HEK293T (cell line): ENCODE results near the gene SPX.
A peak's percentile ranks its signal among the peaks of the same experiment; 100 is the strongest.

Source experiments
- CTCF ChIA-PET: fragments of 350-600 bp; formaldehyde crosslinking; extraction: SDS; loops from one replicate; lab custom pipeline; 2021; ENCODE audit warnings: antibody characterized with exemption, inconsistent platforms; lab: Yijun Ruan, JAX
- POLR2A ChIA-PET: fragments of 350-600 bp; formaldehyde crosslinking; extraction: SDS; loops from one replicate; lab custom pipeline; 2020; ENCODE audit warnings: antibody characterized with exemption, inconsistent platforms; lab: Yijun Ruan, JAX
- DNase-seq: peaks from one replicate; pipeline ENCODE4 v3.0.0; 2012; ENCODE audit warnings: mixed read lengths; ENCODE audit errors: extremely low spot score
- ARNT ChIP-seq: fragments of 450-650 bp; IDR thresholded peaks from 2 replicates; pipeline ENCODE4 v1.6.1; 2017; ENCODE audit warnings: mild to moderate bottlenecking
- BHLHE40 ChIP-seq: fragments of 450-650 bp; IDR thresholded peaks from 2 replicates; pipeline ENCODE4 v1.6.1; 2016; ENCODE audit warnings: mild to moderate bottlenecking, moderate library complexity, borderline replicate concordance
- CTBP1 ChIP-seq: fragments of 450-650 bp; IDR thresholded peaks from 2 replicates; pipeline ENCODE4 v1.6.1; 2016; ENCODE audit warnings: borderline replicate concordance
- ELF4 ChIP-seq: fragments of 450-650 bp; IDR thresholded peaks from 2 replicates; pipeline ENCODE4 v1.6.1; 2017; ENCODE audit warnings: antibody characterized with exemption
- FOXA1 ChIP-seq: fragments of 450-650 bp; IDR thresholded peaks from 2 replicates; pipeline ENCODE4 v1.6.1; 2016; ENCODE audit warnings: mild to moderate bottlenecking
- FOXK2 ChIP-seq: fragments of 450-650 bp; IDR thresholded peaks from 2 replicates; pipeline ENCODE4 v1.6.1; 2016; ENCODE audit warnings: mild to moderate bottlenecking
- FOXM1 ChIP-seq: fragments of 450-650 bp; IDR thresholded peaks from 2 replicates; pipeline ENCODE4 v1.6.1; 2017; ENCODE audit warnings: mild to moderate bottlenecking, borderline replicate concordance
- HDGF ChIP-seq: fragments of 450-650 bp; IDR thresholded peaks from 2 replicates; pipeline ENCODE4 v1.6.1; 2017; ENCODE audit warnings: antibody characterized with exemption, borderline replicate concordance
- L3MBTL2 ChIP-seq: fragments of 450-650 bp; conservative IDR thresholded peaks from 2 replicates; pipeline ENCODE4 v1.6.1; 2016; ENCODE audit warnings: mild to moderate bottlenecking
- LEF1 ChIP-seq: fragments of 450-650 bp; IDR thresholded peaks from 2 replicates; pipeline ENCODE4 v1.6.1; 2017; ENCODE audit warnings: mild to moderate bottlenecking, borderline replicate concordance
- NFRKB ChIP-seq: fragments of 450-650 bp; IDR thresholded peaks from 2 replicates; pipeline ENCODE4 v1.6.1; 2016; ENCODE audit warnings: mild to moderate bottlenecking, moderate library complexity
- SP1 ChIP-seq: fragments of 450-650 bp; IDR thresholded peaks from 2 replicates; pipeline ENCODE4 v1.6.1; 2017
- SUZ12 ChIP-seq: fragments of 450-650 bp; IDR thresholded peaks from 2 replicates; pipeline ENCODE4 v1.6.1; 2016; ENCODE audit warnings: mild to moderate bottlenecking
- TARDBP ChIP-seq: fragments of 450-650 bp; IDR thresholded peaks from 2 replicates; pipeline ENCODE4 v1.6.1; 2016
- ZNF384 ChIP-seq: fragments of 450-650 bp; IDR thresholded peaks from 2 replicates; pipeline ENCODE4 v1.6.1; 2016
- TF ChIP-seq, protein P1 (sequence below): fragments of 450-650 bp; IDR thresholded peaks from 2 replicates; pipeline ENCODE4 v1.6.1; 2016

SPX gene

GRCh38 chr12:21523148-21523547, 2.9 kb upstream of the SPX start:
- DNase-seq, result no peak
- TF ChIP-seq BHLHE40 (no peak), L3MBTL2 (no peak), TARDBP (no peak), ZNF384 (no peak), LEF1 (no peak), ELF4 (no peak), HDGF (no peak), CTBP1 (no peak), FOXK2 (no peak)
- TF ChIP-seq, protein P1, sequence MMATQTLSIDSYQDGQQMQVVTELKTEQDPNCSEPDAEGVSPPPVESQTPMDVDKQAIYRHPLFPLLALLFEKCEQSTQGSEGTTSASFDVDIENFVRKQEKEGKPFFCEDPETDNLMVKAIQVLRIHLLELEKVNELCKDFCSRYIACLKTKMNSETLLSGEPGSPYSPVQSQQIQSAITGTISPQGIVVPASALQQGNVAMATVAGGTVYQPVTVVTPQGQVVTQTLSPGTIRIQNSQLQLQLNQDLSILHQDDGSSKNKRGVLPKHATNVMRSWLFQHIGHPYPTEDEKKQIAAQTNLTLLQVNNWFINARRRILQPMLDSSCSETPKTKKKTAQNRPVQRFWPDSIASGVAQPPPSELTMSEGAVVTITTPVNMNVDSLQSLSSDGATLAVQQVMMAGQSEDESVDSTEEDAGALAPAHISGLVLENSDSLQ, result no peak
- CTCF ChIA-PET, result no interaction called here
- POLR2A ChIA-PET, result no interaction called here

DNA sequence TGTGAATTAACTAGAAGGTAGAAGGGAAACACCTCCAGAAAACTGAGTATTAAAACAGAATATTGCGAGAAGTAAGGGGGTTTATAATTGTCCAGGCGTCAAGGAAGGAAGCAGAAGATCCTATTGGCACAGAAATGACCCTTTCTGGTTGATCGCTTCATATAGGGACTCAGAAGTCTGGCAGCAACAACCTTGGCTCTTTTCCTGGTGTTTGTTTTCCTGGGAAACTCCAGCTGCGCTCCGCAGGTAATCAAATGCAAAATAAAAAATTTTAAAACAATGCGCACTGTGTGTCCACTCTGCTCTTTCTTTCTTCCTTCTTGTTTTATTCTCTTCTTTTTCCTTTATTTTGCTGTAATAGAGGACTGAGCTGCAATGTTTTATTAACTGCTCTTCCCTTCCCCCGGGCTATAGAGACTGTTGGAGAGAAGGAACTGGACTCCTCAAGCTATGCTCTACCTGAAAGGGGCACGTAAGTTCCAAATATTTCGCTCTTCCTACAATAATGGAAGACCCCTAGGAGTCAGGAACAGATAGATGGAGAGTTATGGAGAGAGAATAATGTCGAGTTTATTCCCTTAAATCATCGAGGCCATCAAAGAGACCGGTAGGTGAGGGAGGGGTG, 737 bp downstream of the SPX start:
- DNase-seq, result no peak
- POLR2A ChIA-PET, result interaction anchor here (1.5 to 5.9 kb wide), 4 partner anchors 21 to 130 kb away, joined by 3 to 28 read pairs (median 9); partner anchors contain the start of genes GOLT1B, LDHB, PYROXD1 and RECQL
- CTCF ChIA-PET, result interaction anchor here (0.6 to 1.1 kb wide), 2 partner anchors 10 to 137 kb away, joined by 3 to 4 read pairs; no protein-coding TSS in a partner anchor
- TF ChIP-seq CTBP1 (no peak), ARNT (no peak), FOXA1 (no peak), NFRKB (no peak), SP1 (no peak), LEF1 (no peak), SUZ12 (no peak), HDGF (no peak), L3MBTL2 (no peak), ELF4 (no peak), TARDBP (no peak), ZNF384 (no peak), BHLHE40 (no peak), FOXK2 (no peak), FOXM1 (no peak)
- TF ChIP-seq, protein P1, result no peak

GRCh38 chr12:21527451-21528180, 1.5 kb downstream of the SPX start:
- DNase-seq, result peak; percentile 60
- no peak for TF ChIP-seq BHLHE40
- no peak for TF ChIP-seq LEF1
- TF ChIP-seq FOXA1, result no peak
- TF ChIP-seq TARDBP, result no peak
- no peak for TF ChIP-seq SP1
- no peak for TF ChIP-seq ELF4
- no peak for TF ChIP-seq CTBP1
- ChIA-PET CTCF (interaction anchor here (1.1 kb wide), 1 partner anchor 11 kb away, joined by 4 read pairs; no protein-coding TSS in a partner anchor), POLR2A (interaction anchor here (1.5 to 5.9 kb wide), 4 partner anchors 22 to 130 kb away, joined by 3 to 28 read pairs (median 9); partner anchors contain the start of genes GOLT1B, LDHB, PYROXD1 and RECQL)

DNA sequence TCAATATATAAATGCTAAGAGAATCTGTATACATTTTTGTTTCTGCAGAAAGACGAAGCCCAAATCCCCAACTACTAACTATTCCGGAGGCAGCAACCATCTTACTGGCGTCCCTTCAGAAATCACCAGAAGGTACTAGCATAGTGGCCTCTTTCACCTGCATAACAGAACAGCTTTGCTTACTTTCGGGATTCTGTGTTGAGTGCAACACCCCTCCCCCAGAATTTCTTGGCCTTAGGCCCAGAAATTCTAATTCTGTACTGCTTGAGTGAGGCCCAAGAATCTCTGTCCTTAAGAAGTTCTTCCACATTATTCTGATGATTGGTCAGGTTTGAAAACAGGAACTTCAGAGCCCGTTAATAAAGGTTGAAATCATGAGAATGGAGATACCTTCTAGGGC, 2.9 kb downstream of the SPX start:
- DNase-seq, result no peak
- ChIA-PET CTCF (no interaction called here), POLR2A (interaction anchor here (5.9 kb wide), 1 partner anchor 27 kb away, joined by 28 read pairs; the partner anchor contains the start of genes GOLT1B and RECQL)
- TF ChIP-seq ZNF384 (no peak), FOXK2 (no peak)

GRCh38 chr12:21529456-21529855, 3.4 kb downstream of the SPX start:
- DNase-seq, result no peak
- ChIA-PET POLR2A (interaction anchor here (5.9 kb wide), 1 partner anchor 28 kb away, joined by 28 read pairs; the partner anchor contains the start of genes GOLT1B and RECQL), CTCF (no interaction called here)
- TF ChIP-seq SP1, result no peak
- TF ChIP-seq LEF1, result no peak
- TF ChIP-seq NFRKB, result no peak
- TF ChIP-seq BHLHE40, result no peak
- no peak for TF ChIP-seq CTBP1
- no peak for TF ChIP-seq FOXM1

- no peak for DNase-seq
- TF ChIP-seq LEF1 (no peak), TARDBP (no peak), ARNT (no peak), L3MBTL2 (no peak), FOXM1 (no peak), SP1 (no peak), CTBP1 (no peak), FOXK2 (no peak), SUZ12 (no peak), ZNF384 (no peak)
- TF ChIP-seq, protein P1, result no peak
- POLR2A ChIA-PET, result no interaction called here
- CTCF ChIA-PET, result interaction anchor here (0.6 kb wide), 1 partner anchor 1200 kb away, joined by 3 read pairs; no protein-coding TSS in a partner anchor
Observed at GRCh38 chr12:21538061-21538653, 12.1 kb downstream of the SPX start.
